DND-41 (cell line): ENCODE data around the gene PTPN4.

Experiments used
- CTCF ChIP-seq: IDR thresholded peaks from 2 replicates; pipeline ENCODE4 v1.5.1; 2012; ENCODE audit warnings: borderline replicate concordance, low read length, moderate library complexity, mild to moderate bottlenecking; ENCODE audit not compliant: poor library complexity, severe bottlenecking; ENCODE audit errors: extremely low read depth
- EZH2 ChIP-seq: IDR thresholded peaks from 3 replicates; pipeline ENCODE4 v1.6.1; 2012; ENCODE audit warnings: borderline replicate concordance, low read depth, mild to moderate bottlenecking, moderate library complexity, low read length, inconsistent platforms; ENCODE audit not compliant: severe bottlenecking

GRCh38 chr2:119768742-119769141 is 9.0 kb downstream of the PTPN4 start:
- TF ChIP-seq CTCF (no peak), EZH2 (no peak)
